ENCODE data around the gene CCL16. TPM values are rescaled to one million over a fixed set of nuclear protein-coding genes. Genes with fewer than 3 reads are reported as not detected.

Gene CCL16
- total and polyA plus RNA-seq, 4 donors: 0.14 to 0.20 (median 0.18) TPM; not detected in 1

GRCh38 chr17:36024106-36024869, 43.0 kb upstream of the CCL16 start:
- H3K36me3 ChIP-seq (ENCODE audit: control insufficient read depth in 4 of 4, insufficient read depth in 4 of 4, low read length in 4 of 4): no peaks in the 10 kb centered on the region
- H3K4me3 ChIP-seq: no peak overlapping the region
- peaks cover 0 to 2% (median 0%) of the 10 kb centered on the region in 5 donors for H3K4me1 ChIP-seq (ENCODE audit: control insufficient read depth in 5 of 5, insufficient read depth in 5 of 5, low read length in 5 of 5)
- no peak for ATAC-seq (ENCODE audit: insufficient read depth, low FRiP score)
- H3K9ac ChIP-seq (ENCODE audit: insufficient read depth in 1 of 2, low read length in 2 of 2): no peak overlapping the region
- H3K9me3 ChIP-seq (ENCODE audit: control insufficient read depth in 4 of 4, insufficient read depth in 3 of 4, low read length in 3 of 4): peaks cover 0 to 5% (median 0%) of the 10 kb centered on the region in 4 donors
- no peaks in the 10 kb centered on the region for H3K27me3 ChIP-seq (ENCODE audit: control insufficient read depth in 3 of 3, insufficient read depth in 3 of 3, low read length in 2 of 3)
- WGBS, 2 donors: 81 to 89% methylated on average over 6 of the region's 6 CpGs
- TF ChIP-seq CTCF (IDR thresholded peaks at IDR 0.05; ENCODE audit: control extremely low read depth, extremely low read depth): no peak
- no peak overlapping the region for H3K27ac ChIP-seq (ENCODE audit: low read depth in 1 of 2, low read length in 1 of 2)
- no peak for DNase-seq

- ATAC-seq (ENCODE audit: insufficient read depth, low FRiP score): no peak
- TF ChIP-seq CTCF (IDR thresholded peaks at IDR 0.05; ENCODE audit: control extremely low read depth, extremely low read depth): no peak
Observed at GRCh38 chr17:36019423-36019822, 38.1 kb upstream of the CCL16 start.

DNA sequence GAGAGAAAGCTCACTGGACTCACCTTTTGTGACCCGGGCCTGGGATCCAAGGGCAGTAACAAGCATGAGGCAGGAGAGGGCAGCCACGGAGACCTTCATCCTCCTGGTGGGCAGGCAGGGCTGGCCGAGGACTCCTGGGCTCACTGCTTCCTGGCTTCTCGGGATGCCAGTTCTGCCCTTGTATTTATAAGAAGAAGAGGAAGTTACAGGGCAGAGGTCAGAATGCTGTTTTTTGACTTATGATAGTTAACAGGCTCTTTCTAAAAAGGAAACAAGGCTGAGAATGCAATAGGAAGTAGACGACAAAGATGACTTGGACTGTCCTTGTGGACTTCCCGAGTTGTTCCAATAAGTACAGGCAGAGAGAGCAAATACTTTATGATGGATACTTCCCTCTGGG, 36.5 kb upstream of the CCL16 start, which contains the start of gene CCL23:
CCL23 (minus strand) TSS at position 174 of the 400 bp plus-strand sequence; CDS start at position 99, 75 bp downstream.
- H3K4me1 ChIP-seq (ENCODE audit: control insufficient read depth in 5 of 5, insufficient read depth in 5 of 5, low read length in 5 of 5): peaks cover 0 to 6% (median 0%) of the 10 kb centered on the region in 5 donors
- H3K4me3 ChIP-seq: no peak within 1 kb of the TSS
- ATAC-seq (ENCODE audit: insufficient read depth, low FRiP score) (no peak), DNase-seq (no peak)
- H3K27me3 ChIP-seq (ENCODE audit: control insufficient read depth in 3 of 3, insufficient read depth in 3 of 3, low read length in 2 of 3): no peaks in the 10 kb centered on the region
- 27 to 28% methylated on average over 6 of the region's 6 CpGs for WGBS, 2 donors
- TF ChIP-seq CTCF (IDR thresholded peaks at IDR 0.05; ENCODE audit: control extremely low read depth, extremely low read depth): no peak
- no peaks in the 10 kb centered on the region for H3K9me3 ChIP-seq (ENCODE audit: control insufficient read depth in 4 of 4, insufficient read depth in 3 of 4, low read length in 3 of 4)
- H3K9ac ChIP-seq (ENCODE audit: insufficient read depth in 1 of 2, low read length in 2 of 2): no peak within 1 kb of the TSS
- no peaks in the 10 kb centered on the region for H3K36me3 ChIP-seq (ENCODE audit: control insufficient read depth in 4 of 4, insufficient read depth in 4 of 4, low read length in 4 of 4)
- H3K27ac ChIP-seq (ENCODE audit: low read depth in 1 of 2, low read length in 1 of 2): no peak within 1 kb of the TSS

More at GRCh38 chr17:36019423-36019822, 38.1 kb upstream of the CCL16 start:
- Histone ChIP-seq H3K9me3 (ENCODE audit: control insufficient read depth in 4 of 4, insufficient read depth in 3 of 4, low read length in 3 of 4) (peaks cover 0 to 5% (median 0%) of the 10 kb centered on the region in 4 donors), H3K27ac (ENCODE audit: low read depth in 1 of 2, low read length in 1 of 2) (no peak overlapping the region), H3K4me3 (no peak overlapping the region), H3K36me3 (ENCODE audit: control insufficient read depth in 4 of 4, insufficient read depth in 4 of 4, low read length in 4 of 4) (no peaks in the 10 kb centered on the region), H3K9ac (ENCODE audit: insufficient read depth in 1 of 2, low read length in 2 of 2) (no peak overlapping the region), H3K27me3 (ENCODE audit: control insufficient read depth in 3 of 3, insufficient read depth in 3 of 3, low read length in 2 of 3) (no peaks in the 10 kb centered on the region), H3K4me1 (ENCODE audit: control insufficient read depth in 5 of 5, insufficient read depth in 5 of 5, low read length in 5 of 5) (peaks cover 0 to 6% (median 0%) of the 10 kb centered on the region in 5 donors)
- WGBS, 2 donors: 86 to 98% methylated on average over 2 of the region's 2 CpGs
- DNase-seq: no peak
